Measurements from ENCODE around the gene DNLZ.
"Not testable (repeated sequence)": the region's sequence is repeated elsewhere in the genome, so short reads cannot be mapped to it uniquely, and the experiment has no call there.

Gene DNLZ

GRCh38 chr9:136328011-136328621, 35.4 kb downstream of the DNLZ start:
- Histone ChIP-seq H3K9ac (ENCODE audit: low read length) (peak overlapping the region; percentile 37), H3K36me3 (ENCODE audit: control insufficient read depth, insufficient read depth, low read length) (no peaks in the 10 kb centered on the region)

GRCh38 chr9:136327304-136327974, 36.1 kb downstream of the DNLZ start, which contains the start of gene GPSM1:
Gene GPSM1 (plus strand): TSS chr9:136327539. CDS start chr9:136327696, 157 bp downstream.
- Histone ChIP-seq H3K36me3 (ENCODE audit: control insufficient read depth, insufficient read depth, low read length) (no peaks in the 10 kb centered on the region), H3K27me3 (ENCODE audit: control insufficient read depth, insufficient read depth, low read length) (peaks cover 12% of the 10 kb centered on the region), H3K4me1 (ENCODE audit: control insufficient read depth, insufficient read depth, low read length) (peaks cover 33% of the 10 kb centered on the region), H3K9ac (ENCODE audit: low read length) (peak within 1 kb of the TSS; percentile 37), H3K9me3 (ENCODE audit: control insufficient read depth, low read length) (no peaks in the 10 kb centered on the region), H3K4me3 (ENCODE audit: low read length) (no peak within 1 kb of the TSS)

More at GRCh38 chr9:136328011-136328621, 35.4 kb downstream of the DNLZ start:
- Histone ChIP-seq H3K9me3 (ENCODE audit: control insufficient read depth, low read length) (no peaks in the 10 kb centered on the region), H3K27me3 (ENCODE audit: control insufficient read depth, insufficient read depth, low read length) (peaks cover 12% of the 10 kb centered on the region), H3K4me1 (ENCODE audit: control insufficient read depth, insufficient read depth, low read length) (peaks cover 33% of the 10 kb centered on the region), H3K4me3 (ENCODE audit: low read length) (no peak overlapping the region)

- Histone ChIP-seq H3K4me3 (ENCODE audit: low read length) (no peak overlapping the region), H3K27me3 (ENCODE audit: control insufficient read depth, insufficient read depth, low read length) (peaks cover 12% of the 10 kb centered on the region), H3K4me1 (ENCODE audit: control insufficient read depth, insufficient read depth, low read length) (peaks cover 33% of the 10 kb centered on the region), H3K36me3 (ENCODE audit: control insufficient read depth, insufficient read depth, low read length) (no peaks in the 10 kb centered on the region), H3K9ac (ENCODE audit: low read length) (no peak overlapping the region), H3K9me3 (ENCODE audit: control insufficient read depth, low read length) (no peaks in the 10 kb centered on the region)
These were observed 36.7 kb downstream of the DNLZ start for GRCh38 chr9:136326761-136327303.

- no peak overlapping the region for H3K4me3 ChIP-seq (ENCODE audit: low read length)
- H3K9ac ChIP-seq (ENCODE audit: low read length): no peak overlapping the region
- peaks cover 33% of the 10 kb centered on the region for H3K4me1 ChIP-seq (ENCODE audit: control insufficient read depth, insufficient read depth, low read length)
- no peaks in the 10 kb centered on the region for H3K9me3 ChIP-seq (ENCODE audit: control insufficient read depth, low read length)
- H3K36me3 ChIP-seq (ENCODE audit: control insufficient read depth, insufficient read depth, low read length): no peaks in the 10 kb centered on the region
- H3K27me3 ChIP-seq (ENCODE audit: control insufficient read depth, insufficient read depth, low read length): peaks cover 12% of the 10 kb centered on the region
These were observed 37.3 kb downstream of the DNLZ start for GRCh38 chr9:136326061-136326760.

- Histone ChIP-seq H3K4me1 (ENCODE audit: control insufficient read depth, insufficient read depth, low read length) (peaks cover 33% of the 10 kb centered on the region), H3K9ac (ENCODE audit: low read length) (no peak overlapping the region), H3K27me3 (ENCODE audit: control insufficient read depth, insufficient read depth, low read length) (peaks cover 12% of the 10 kb centered on the region), H3K36me3 (ENCODE audit: control insufficient read depth, insufficient read depth, low read length) (no peaks in the 10 kb centered on the region), H3K9me3 (ENCODE audit: control insufficient read depth, low read length) (no peaks in the 10 kb centered on the region), H3K4me3 (ENCODE audit: low read length) (no peak overlapping the region)
These were observed 38.2 kb downstream of the DNLZ start for GRCh38 chr9:136325358-136325757.

GRCh38 chr9:136324501-136325300, 38.8 kb downstream of the DNLZ start:
- no peaks in the 10 kb centered on the region for H3K9me3 ChIP-seq (ENCODE audit: control insufficient read depth, low read length)
- H3K4me3 ChIP-seq (ENCODE audit: low read length): no peak overlapping the region
- H3K27me3 ChIP-seq (ENCODE audit: control insufficient read depth, insufficient read depth, low read length): peaks cover 12% of the 10 kb centered on the region
- H3K9ac ChIP-seq (ENCODE audit: low read length): no peak overlapping the region
- H3K36me3 ChIP-seq (ENCODE audit: control insufficient read depth, insufficient read depth, low read length): no peaks in the 10 kb centered on the region
- H3K4me1 ChIP-seq (ENCODE audit: control insufficient read depth, insufficient read depth, low read length): peaks cover 33% of the 10 kb centered on the region

GRCh38 chr9:136323371-136323789, 40.2 kb downstream of the DNLZ start:
- Histone ChIP-seq H3K4me1 (ENCODE audit: control insufficient read depth, insufficient read depth, low read length) (peaks cover 32% of the 10 kb centered on the region), H3K9me3 (ENCODE audit: control insufficient read depth, low read length) (no peaks in the 10 kb centered on the region), H3K36me3 (ENCODE audit: control insufficient read depth, insufficient read depth, low read length) (no peaks in the 10 kb centered on the region), H3K9ac (ENCODE audit: low read length) (no peak overlapping the region), H3K27me3 (ENCODE audit: control insufficient read depth, insufficient read depth, low read length) (peaks cover 12% of the 10 kb centered on the region), H3K4me3 (ENCODE audit: low read length) (no peak overlapping the region)

- Histone ChIP-seq H3K36me3 (ENCODE audit: control insufficient read depth, insufficient read depth, low read length) (no peaks in the 10 kb centered on the region), H3K27me3 (ENCODE audit: control insufficient read depth, insufficient read depth, low read length) (peaks cover 8% of the 10 kb centered on the region), H3K4me3 (ENCODE audit: low read length) (no peak overlapping the region), H3K9ac (ENCODE audit: low read length) (no peak overlapping the region), H3K9me3 (ENCODE audit: control insufficient read depth, low read length) (no peaks in the 10 kb centered on the region), H3K4me1 (ENCODE audit: control insufficient read depth, insufficient read depth, low read length) (peaks cover 27% of the 10 kb centered on the region)
These were observed 40.7 kb downstream of the DNLZ start for GRCh38 chr9:136322756-136323330.

GRCh38 chr9:136321561-136321960, 42.0 kb downstream of the DNLZ start:
- Histone ChIP-seq H3K27me3 (ENCODE audit: control insufficient read depth, insufficient read depth, low read length) (peaks cover 4% of the 10 kb centered on the region), H3K9ac (ENCODE audit: low read length) (no peak overlapping the region), H3K4me1 (ENCODE audit: control insufficient read depth, insufficient read depth, low read length) (peaks cover 22% of the 10 kb centered on the region), H3K36me3 (ENCODE audit: control insufficient read depth, insufficient read depth, low read length) (no peaks in the 10 kb centered on the region), H3K4me3 (ENCODE audit: low read length) (no peak overlapping the region), H3K9me3 (ENCODE audit: control insufficient read depth, low read length) (no peaks in the 10 kb centered on the region)

- H3K9ac ChIP-seq (ENCODE audit: low read length); H3K27me3 ChIP-seq (ENCODE audit: control insufficient read depth, insufficient read depth, low read length); H3K9me3 ChIP-seq (ENCODE audit: control insufficient read depth, low read length); H3K36me3 ChIP-seq (ENCODE audit: control insufficient read depth, insufficient read depth, low read length); H3K4me3 ChIP-seq (ENCODE audit: low read length): not testable (repeated sequence)
- peaks cover 17% of the 10 kb centered on the region for H3K4me1 ChIP-seq (ENCODE audit: control insufficient read depth, insufficient read depth, low read length)
These were observed 42.6 kb downstream of the DNLZ start for GRCh38 chr9:136320972-136321371.

- H3K4me1 ChIP-seq (ENCODE audit: control insufficient read depth, insufficient read depth, low read length): peaks cover 15% of the 10 kb centered on the region
- not testable (repeated sequence) for H3K27me3 ChIP-seq (ENCODE audit: control insufficient read depth, insufficient read depth, low read length); H3K36me3 ChIP-seq (ENCODE audit: control insufficient read depth, insufficient read depth, low read length); H3K9ac ChIP-seq (ENCODE audit: low read length); H3K9me3 ChIP-seq (ENCODE audit: control insufficient read depth, low read length); H3K4me3 ChIP-seq (ENCODE audit: low read length)
These were observed 43.6 kb downstream of the DNLZ start for GRCh38 chr9:136319955-136320354.

Measured in mucosa of stomach (tissue), 1 donor.